Measurements from ENCODE around the gene DCAF5.
"Not testable (repeated sequence)": the region's sequence is repeated elsewhere in the genome, so short reads cannot be mapped to it uniquely, and the experiment has no call there.

The DCAF5 gene

DNA sequence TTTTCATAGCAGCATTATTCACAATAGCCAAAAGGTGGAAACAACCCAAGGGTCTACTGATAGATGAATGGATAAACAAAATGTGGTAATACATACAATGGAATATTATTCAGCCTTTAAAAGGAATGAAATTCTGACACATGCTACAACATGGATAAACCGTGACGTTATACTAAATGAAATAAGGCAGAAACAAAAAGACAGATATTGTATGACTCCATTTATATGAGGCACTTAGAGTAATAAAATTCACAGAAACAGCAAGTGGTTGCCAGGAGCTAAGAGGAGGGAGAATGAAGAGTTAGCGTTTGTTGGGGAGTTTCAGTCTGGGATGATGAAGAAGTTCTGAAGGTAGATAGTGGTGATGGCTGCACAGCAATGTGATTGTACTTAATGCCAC is 76.6 kb downstream of the DCAF5 start:
- no peak for DNase-seq (ENCODE audit: low read depth in 1 of 2, low spot score in 1 of 2)

GRCh38 chr14:69073915-69074314 is 79.0 kb downstream of the DCAF5 start:
- no peak for DNase-seq (ENCODE audit: low read depth in 1 of 2, low spot score in 1 of 2)

DNA sequence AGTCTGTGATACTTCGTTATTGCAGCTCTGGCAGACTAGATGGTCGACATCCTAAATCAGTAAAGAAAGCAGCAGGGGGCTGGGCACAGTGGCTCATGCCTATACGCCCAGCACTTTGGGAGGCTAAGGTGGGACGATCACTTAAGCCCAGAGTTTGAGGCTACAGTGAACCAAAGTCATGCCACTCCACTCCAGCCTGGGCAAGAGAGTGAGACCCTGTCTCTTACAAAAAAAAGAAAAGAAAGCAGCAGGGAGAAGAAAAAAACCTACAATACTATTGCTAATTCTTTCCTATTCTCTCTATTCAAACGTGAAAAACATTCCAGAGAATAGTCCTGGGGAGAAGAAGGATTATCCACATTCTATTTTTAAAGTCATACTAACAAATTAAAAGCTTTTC is 79.5 kb downstream of the DCAF5 start:
- DNase-seq (ENCODE audit: low read depth in 1 of 2, low spot score in 1 of 2): no peak

DNA sequence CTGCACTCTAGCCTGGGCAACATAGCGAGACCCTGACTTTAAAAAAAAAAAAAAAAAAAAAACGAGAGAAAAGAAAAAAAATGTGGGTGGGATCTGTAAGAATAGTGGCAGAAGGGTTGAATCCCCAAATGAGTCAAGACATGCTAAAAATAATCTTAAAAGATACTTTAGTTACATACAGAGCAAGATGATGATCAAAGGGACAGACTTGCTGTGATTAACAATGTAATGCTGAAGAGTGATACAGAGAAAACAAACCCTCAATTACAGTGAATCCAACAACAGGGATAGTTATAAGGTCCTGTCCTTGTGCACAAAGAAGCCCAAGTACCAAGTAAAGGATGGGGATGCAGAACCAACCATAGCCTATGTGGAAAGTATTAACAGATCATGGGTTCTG is 80.3 kb downstream of the DCAF5 start:
- no peak for DNase-seq (ENCODE audit: low read depth in 1 of 2, low spot score in 1 of 2)

- DNase-seq (ENCODE audit: low read depth in 1 of 2, low spot score in 1 of 2): no peak
Observed at GRCh38 chr14:69068744-69069421, 84.0 kb downstream of the DCAF5 start.

DNA sequence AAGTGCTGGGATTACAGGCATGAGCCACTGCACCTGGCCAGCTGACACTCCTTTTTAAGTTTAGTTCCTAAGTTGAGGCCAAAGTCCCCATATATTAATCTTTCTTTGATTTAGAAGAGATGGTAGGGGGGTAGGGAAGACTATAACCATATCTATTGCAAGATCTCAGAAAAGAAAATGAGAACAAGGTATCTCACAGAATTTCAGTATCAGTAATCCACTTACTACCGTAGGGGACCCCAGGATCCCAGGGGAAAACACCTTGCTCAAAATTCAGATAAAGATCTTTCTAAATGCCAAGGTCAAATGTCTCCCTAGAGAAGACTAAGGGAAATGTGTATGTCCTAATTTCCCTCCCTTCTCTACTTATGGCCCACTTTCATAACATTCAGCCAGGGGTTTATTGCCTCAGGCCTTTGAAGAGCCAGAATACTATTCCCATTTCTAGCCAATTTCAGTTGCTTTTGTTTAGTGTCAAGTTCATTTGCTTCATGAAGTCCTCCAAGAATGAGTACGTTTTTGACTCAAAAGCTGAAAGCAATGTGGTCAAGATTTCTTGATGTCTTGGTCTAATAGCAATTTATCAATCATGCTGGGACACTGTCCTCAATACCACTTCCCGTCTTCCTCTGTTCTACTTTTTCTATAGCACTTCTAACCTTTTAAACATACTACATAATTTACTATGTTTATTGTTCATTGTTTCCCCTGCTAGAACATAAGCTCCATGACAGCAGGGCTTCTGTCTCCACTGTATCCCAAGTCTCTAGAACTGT is 86.3 kb downstream of the DCAF5 start:
- DNase-seq (ENCODE audit: low read depth in 1 of 2, low spot score in 1 of 2): no peak

DNA sequence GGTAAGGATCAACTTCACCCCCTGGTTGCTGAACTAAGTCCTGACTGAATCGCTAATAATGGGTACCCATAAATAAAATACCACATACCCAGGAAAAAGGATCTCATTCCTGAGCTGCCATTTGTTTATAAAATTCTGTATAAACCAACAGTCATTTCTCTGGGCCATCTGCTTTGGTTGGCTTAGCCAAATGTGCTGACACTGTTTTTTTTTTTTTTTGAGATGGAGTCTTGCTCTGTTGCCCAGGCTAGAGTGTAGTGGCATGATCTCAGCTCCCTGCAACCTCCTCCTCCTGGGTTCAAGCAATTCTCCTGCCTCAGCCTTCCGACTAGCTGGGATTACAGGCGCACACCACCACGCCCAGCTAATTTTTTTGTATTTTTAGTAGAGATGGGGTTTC is 87.0 kb downstream of the DCAF5 start:
- DNase-seq (ENCODE audit: low read depth in 1 of 2, low spot score in 1 of 2): not testable (repeated sequence)

DNA sequence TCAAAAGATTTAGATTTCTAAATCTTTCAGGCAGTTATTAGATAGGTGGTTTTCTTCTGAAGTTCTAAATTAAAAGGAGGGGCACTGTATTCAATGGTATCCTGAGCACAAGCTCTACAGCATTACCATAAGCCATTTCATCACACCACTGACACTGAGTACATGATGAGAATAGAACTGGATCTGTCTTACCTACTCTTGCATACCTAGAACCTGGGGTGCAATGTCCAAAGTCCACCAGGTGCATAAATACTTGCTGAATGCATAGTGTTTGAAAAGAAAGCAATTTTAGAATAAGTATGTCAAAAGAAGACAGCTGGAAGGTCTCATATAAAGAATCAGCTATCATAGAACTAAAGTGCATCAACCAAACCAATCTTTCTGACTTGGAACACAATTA is 88.3 kb downstream of the DCAF5 start:
- DNase-seq (ENCODE audit: low read depth in 1 of 2, low spot score in 1 of 2): no peak

DNA sequence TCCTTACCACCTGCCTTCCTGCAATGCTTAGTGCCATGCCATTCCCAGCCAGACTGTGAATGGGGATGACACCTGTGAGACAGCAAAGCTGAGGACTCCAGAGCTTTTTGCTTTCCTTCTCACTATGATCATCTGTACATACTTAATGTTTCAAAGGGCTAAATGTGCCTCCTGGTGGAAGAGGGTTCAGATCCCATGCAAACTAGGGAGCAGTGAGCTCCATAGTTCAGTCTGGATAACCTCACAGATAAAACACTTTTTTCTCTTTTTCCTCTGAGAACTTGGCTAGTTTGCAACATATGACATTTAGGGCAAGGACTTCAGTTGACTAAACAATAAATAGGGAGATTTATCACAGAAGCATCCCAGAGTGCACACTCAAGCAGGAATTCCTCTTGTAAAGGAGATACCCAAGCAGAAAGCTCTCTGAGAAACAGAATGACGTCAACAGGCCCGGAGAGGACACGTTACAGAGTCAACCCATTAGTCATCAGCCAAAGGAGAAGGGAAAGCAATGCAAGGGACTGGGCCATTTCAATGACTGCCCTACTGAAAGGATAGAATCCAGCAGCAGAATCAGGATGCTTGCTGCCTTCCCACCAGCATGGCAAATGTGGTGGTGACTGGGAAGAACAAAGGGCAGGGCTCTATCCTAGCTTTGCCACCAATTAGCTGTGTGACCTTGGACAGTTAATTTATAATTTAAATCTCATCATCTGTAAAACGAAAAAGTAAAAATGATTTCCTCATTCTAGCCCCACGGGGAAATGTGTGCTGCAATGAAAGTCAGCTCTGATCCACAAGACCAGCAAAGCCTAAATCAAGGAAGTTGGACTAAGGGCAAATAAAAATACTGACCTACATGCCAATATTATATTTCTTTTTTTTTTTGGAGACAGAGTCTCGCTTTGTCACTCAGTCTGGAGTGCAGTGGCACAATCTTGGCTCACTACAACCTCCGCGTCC is 93.0 kb downstream of the DCAF5 start:
- no peak for DNase-seq (ENCODE audit: low read depth in 1 of 2, low spot score in 1 of 2)

DNA sequence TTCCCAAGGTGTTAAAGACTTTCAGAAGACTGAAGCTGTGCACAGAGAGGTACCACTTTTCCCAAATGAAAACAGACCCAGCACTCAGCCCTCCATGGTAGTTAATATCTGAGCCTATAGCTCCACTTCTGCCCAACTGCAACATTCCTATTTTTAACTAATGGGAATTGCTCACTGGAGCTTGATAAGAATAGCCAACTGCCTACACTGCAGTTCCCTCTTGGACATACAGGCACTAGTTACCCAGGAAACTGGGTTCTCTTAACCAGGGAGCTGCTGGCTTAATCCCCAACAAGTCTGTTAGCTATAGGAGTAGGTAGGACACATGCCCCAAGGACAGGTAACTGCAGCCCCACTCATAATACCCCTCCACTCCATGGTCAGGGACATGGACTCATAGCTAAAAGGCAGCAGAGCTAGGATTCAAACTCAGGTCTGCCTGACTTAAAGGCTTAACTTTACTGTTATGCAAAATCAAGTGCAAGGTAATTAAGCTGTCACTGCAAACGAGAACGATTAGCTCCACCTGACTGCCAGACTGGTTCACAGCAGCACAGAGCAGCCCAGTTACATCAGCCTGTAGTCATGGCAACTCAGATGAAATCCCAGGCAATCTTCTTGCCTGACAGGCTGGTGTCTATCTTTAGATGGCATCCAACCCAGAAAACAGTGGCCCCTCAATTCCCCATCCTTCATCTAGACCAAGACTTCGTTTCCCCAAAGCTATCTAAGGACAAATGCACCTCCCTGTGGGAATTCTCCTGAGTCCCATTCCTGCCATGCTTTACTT is 96.7 kb downstream of the DCAF5 start:
- no peak for DNase-seq (ENCODE audit: low read depth in 1 of 2, low spot score in 1 of 2)

- no peak for DNase-seq (ENCODE audit: low read depth in 1 of 2, low spot score in 1 of 2)
Observed at GRCh38 chr14:69055125-69055524, 97.8 kb downstream of the DCAF5 start.

DNA sequence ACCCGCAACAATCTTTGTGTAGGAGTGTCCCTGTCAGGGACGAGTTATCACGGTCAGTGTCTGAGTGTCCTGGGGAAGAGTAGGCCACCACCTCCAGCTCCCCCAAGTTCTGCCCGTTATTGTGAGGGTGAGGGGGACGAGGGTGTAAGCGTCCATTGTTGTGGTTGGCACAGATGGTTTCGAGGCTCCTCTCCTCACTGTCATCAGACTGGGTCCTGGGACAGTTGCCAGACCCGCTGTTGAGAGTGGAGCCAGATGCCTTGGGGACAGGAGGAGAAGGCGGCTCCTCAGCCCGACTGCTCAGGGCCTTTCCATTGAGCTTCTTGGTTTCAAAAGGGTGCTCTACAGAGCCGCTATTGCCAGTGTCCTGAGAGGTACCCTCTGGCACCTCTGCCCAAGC is 98.9 kb downstream of the DCAF5 start:
- DNase-seq (ENCODE audit: low read depth in 1 of 2, low spot score in 1 of 2): no peak

DNA sequence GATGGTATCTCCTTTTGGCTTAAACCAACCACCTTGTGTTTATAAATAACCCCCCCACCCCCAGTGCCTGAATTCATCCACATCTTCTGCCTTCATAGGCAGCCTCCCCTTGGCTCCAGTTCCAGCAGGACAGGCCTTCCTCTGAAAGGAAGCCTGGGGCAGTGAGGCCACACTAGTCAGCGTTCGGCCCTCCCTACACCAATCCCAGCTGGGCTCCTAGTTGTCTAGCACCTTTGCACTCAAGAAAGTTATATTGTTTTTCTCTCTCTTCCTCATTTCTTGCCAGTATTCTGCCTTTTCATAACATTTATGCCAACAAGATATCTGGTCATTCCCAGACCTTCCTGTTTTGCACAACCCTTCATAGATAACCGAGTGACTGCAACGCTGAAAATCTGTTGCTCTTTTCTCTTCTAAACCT is 100.7 kb downstream of the DCAF5 start:
- no peak for DNase-seq (ENCODE audit: low read depth in 1 of 2, low spot score in 1 of 2)

DNA sequence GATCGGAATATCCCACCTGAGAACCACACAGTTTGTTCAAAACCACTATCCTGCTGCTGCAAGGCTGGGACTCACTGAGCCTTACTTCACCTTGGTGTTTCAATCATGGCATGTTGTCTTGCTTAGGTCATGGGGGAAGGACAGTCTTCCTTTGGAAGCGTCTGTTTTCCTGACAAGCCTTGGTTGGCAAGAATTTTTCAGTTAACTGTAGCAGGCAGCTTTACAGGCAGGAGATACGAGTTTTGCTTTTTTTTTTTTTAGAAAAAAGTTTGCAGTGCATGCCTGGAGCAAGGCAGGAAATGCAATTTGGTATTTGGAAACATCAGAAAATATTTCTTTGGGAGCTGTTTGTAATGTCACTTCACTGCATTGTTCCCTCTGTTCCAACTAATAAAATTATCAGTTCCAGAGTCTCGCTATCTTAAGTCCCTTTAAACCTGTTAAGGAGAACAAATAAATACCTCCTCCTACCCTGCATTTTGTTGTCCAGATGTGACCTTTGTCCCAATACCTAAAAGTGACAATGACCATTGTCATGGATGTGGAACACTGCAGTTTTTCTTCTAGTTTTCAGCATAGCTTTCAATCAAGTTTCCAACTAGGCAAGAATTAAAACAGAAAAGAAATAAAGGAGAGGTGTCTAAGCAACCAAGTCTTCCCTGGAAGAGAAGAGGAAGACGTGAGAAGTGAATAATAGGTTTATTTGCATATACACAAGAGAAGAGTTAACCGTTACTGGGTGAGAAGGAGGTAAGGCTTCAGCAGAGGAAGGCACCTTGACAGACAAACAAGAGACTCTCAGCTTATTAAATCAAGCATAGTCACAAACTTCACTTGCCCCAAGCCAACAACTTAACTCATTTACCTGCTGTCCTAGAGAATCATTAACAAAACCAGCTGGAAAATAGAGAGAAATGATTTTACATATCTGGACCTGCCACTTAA is 102.4 kb downstream of the DCAF5 start:
- no peak for DNase-seq (ENCODE audit: low read depth in 1 of 2, low spot score in 1 of 2)

GRCh38 chr14:69049675-69050074 is 103.2 kb downstream of the DCAF5 start:
- DNase-seq (ENCODE audit: low read depth in 1 of 2, low spot score in 1 of 2): no peak

- no peak for DNase-seq (ENCODE audit: low read depth in 1 of 2, low spot score in 1 of 2)
Observed at GRCh38 chr14:69048456-69048855, 104.5 kb downstream of the DCAF5 start.

GRCh38 chr14:69047255-69047654 is 105.7 kb downstream of the DCAF5 start:
- no peak for DNase-seq (ENCODE audit: low read depth in 1 of 2, low spot score in 1 of 2)

DNA sequence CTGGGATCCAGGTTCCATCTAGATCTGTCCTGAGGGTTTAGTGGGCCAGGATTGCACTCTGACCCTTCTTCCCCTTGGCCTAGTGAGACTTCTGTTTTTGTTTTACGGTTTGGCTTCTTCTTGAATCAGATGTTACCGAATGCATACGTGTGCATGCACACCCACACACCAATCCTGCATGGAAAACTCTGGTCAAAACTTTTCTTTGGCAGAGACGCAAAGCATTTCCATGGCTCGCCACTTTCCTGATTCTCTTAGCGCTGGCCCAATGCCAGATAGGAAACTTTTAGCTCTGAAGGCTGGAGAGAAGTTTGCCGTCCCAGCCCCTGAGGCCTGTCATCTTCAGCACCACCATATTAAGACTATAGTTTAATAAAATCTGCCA is 106.5 kb downstream of the DCAF5 start:
- no peak for DNase-seq (ENCODE audit: low read depth in 1 of 2, low spot score in 1 of 2)

- DNase-seq (ENCODE audit: low read depth in 1 of 2, low spot score in 1 of 2): no peak
Observed at GRCh38 chr14:69045857-69046475, 107.0 kb downstream of the DCAF5 start.

Data from stimulated activated CD4-positive, alpha-beta T cell treated with anti-CD3 and anti-CD28 coated beads, Interleukin-15, amount 100 ng/mL, for 1 hour (primary cell).